Gastrocnemius medialis (tissue), 4 donors: ENCODE data around the gene REC114.

ENCODE experiments used
- POLR2A ChIP-seq, 2 donors: fragments of 450-650 bp; IDR thresholded peaks; one replicate each; pipeline ENCODE4 v1.6.1; 2017; ENCODE audit warnings: antibody characterized with exemption in 2 of 2, mild to moderate bottlenecking in 2 of 2, moderate library complexity in 2 of 2
- TF ChIP-seq, protein P1 (sequence below), 5 experiments: fragments of 450-650 bp in 3 of 5; fragments of 200-600 bp in 2 of 5; sonication (generic) in 2 of 5; IDR thresholded peaks in 4 of 5; conservative IDR thresholded peaks in 1 of 5; 1 replicate in 4 of 5; 2 replicates in 1 of 5; pipeline ENCODE4 v1.5.1; 2016 to 2019; ENCODE audit warnings: antibody characterized with exemption in 5 of 5, mild to moderate bottlenecking in 3 of 5, moderate library complexity in 3 of 5

- no peak for TF ChIP-seq POLR2A (IDR thresholded peaks at IDR 0.05)
- TF ChIP-seq, protein P1, sequence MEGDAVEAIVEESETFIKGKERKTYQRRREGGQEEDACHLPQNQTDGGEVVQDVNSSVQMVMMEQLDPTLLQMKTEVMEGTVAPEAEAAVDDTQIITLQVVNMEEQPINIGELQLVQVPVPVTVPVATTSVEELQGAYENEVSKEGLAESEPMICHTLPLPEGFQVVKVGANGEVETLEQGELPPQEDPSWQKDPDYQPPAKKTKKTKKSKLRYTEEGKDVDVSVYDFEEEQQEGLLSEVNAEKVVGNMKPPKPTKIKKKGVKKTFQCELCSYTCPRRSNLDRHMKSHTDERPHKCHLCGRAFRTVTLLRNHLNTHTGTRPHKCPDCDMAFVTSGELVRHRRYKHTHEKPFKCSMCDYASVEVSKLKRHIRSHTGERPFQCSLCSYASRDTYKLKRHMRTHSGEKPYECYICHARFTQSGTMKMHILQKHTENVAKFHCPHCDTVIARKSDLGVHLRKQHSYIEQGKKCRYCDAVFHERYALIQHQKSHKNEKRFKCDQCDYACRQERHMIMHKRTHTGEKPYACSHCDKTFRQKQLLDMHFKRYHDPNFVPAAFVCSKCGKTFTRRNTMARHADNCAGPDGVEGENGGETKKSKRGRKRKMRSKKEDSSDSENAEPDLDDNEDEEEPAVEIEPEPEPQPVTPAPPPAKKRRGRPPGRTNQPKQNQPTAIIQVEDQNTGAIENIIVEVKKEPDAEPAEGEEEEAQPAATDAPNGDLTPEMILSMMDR (IDR thresholded peaks at IDR 0.05 in 4 of 5, conservative IDR thresholded peaks at IDR 0.05 in 1 of 5): no peak
These were observed 154.2 kb downstream of the REC114 start for GRCh38 chr15:73597036-73597638.
